NB4 (cell line): ENCODE results near the gene FAIM2.
"Not testable (repeated sequence)": the region's sequence is repeated elsewhere in the genome, so short reads cannot be mapped to it uniquely, and the experiment has no call there.

Source experiments
- DNase-seq: peaks from one replicate; pipeline ENCODE4 v3.0.0; 2010; ENCODE audit warnings: low read depth
- H3K4me3 ChIP-seq: one replicate; pipeline ENCODE4 v1.5.1; 2011; ENCODE audit warnings: mild to moderate bottlenecking, low read depth, low read length, moderate library complexity
- CTCF ChIP-seq: IDR thresholded peaks from one replicate; pipeline ENCODE4 v1.5.1; 2012; ENCODE audit warnings: low read depth, low read length
- MAX ChIP-seq: IDR thresholded peaks from 2 replicates; pipeline ENCODE4 v1.6.1; 2011; ENCODE audit warnings: low read depth, low read length
- MYC ChIP-seq: IDR thresholded peaks from 2 replicates; pipeline ENCODE4 v1.6.1; 2011; ENCODE audit warnings: low read depth, low read length
- POLR2A ChIP-seq: IDR thresholded peaks from 2 replicates; pipeline ENCODE4 v1.6.1; 2011; ENCODE audit warnings: mild to moderate bottlenecking; ENCODE audit not compliant: insufficient read length; ENCODE audit errors: extremely low read depth

FAIM2 gene

GRCh38 chr12:49873361-49873934 lies 30.3 kb downstream of the FAIM2 start:
- no peak overlapping the region for H3K4me3 ChIP-seq
- TF ChIP-seq CTCF (no peak), POLR2A (no peak), MYC (no peak), MAX (no peak)
- DNase-seq: no peak

- H3K4me3 ChIP-seq: no peak overlapping the region
- no peak for DNase-seq
- TF ChIP-seq MAX (no peak), MYC (no peak), POLR2A (no peak)
These were observed 30.9 kb downstream of the FAIM2 start for GRCh38 chr12:49872781-49873181.

- H3K4me3 ChIP-seq: no peak overlapping the region
- no peak for DNase-seq
- no peak for TF ChIP-seq MAX
These were observed 31.3 kb downstream of the FAIM2 start for GRCh38 chr12:49872381-49872780.

GRCh38 chr12:49871811-49872251 lies 31.9 kb downstream of the FAIM2 start:
- not testable (repeated sequence) for DNase-seq, H3K4me3 ChIP-seq

- TF ChIP-seq MYC (no peak), POLR2A (no peak), MAX (no peak), CTCF (no peak)
- H3K4me3 ChIP-seq: no peak overlapping the region
- no peak for DNase-seq
These were observed 32.5 kb downstream of the FAIM2 start for GRCh38 chr12:49871263-49871561.

- no peak for DNase-seq
- no peak overlapping the region for H3K4me3 ChIP-seq
- TF ChIP-seq CTCF (no peak), MAX (no peak), POLR2A (no peak), MYC (no peak)
These were observed 33.0 kb downstream of the FAIM2 start for GRCh38 chr12:49870501-49871262.

GRCh38 chr12:49869816-49870500 lies 33.7 kb downstream of the FAIM2 start:
- H3K4me3 ChIP-seq: no peak overlapping the region
- TF ChIP-seq CTCF (no peak), MAX (no peak), MYC (no peak), POLR2A (no peak)
- DNase-seq: no peak
